IPS-NIHi7 (cell line): ENCODE data around the gene SNX2.
A peak's percentile ranks its signal among the peaks of the same experiment; 100 is the strongest.
"Not testable (repeated sequence)": the region's sequence is repeated elsewhere in the genome, so short reads cannot be mapped to it uniquely, and the experiment has no call there.

Source experiments
- DNase-seq: peaks from one replicate; pipeline ENCODE4 v3.0.0; 2012; ENCODE audit warnings: mixed read lengths; ENCODE audit errors: extremely low spot score

The SNX2 gene, protein sequence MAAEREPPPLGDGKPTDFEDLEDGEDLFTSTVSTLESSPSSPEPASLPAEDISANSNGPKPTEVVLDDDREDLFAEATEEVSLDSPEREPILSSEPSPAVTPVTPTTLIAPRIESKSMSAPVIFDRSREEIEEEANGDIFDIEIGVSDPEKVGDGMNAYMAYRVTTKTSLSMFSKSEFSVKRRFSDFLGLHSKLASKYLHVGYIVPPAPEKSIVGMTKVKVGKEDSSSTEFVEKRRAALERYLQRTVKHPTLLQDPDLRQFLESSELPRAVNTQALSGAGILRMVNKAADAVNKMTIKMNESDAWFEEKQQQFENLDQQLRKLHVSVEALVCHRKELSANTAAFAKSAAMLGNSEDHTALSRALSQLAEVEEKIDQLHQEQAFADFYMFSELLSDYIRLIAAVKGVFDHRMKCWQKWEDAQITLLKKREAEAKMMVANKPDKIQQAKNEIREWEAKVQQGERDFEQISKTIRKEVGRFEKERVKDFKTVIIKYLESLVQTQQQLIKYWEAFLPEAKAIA

DNA sequence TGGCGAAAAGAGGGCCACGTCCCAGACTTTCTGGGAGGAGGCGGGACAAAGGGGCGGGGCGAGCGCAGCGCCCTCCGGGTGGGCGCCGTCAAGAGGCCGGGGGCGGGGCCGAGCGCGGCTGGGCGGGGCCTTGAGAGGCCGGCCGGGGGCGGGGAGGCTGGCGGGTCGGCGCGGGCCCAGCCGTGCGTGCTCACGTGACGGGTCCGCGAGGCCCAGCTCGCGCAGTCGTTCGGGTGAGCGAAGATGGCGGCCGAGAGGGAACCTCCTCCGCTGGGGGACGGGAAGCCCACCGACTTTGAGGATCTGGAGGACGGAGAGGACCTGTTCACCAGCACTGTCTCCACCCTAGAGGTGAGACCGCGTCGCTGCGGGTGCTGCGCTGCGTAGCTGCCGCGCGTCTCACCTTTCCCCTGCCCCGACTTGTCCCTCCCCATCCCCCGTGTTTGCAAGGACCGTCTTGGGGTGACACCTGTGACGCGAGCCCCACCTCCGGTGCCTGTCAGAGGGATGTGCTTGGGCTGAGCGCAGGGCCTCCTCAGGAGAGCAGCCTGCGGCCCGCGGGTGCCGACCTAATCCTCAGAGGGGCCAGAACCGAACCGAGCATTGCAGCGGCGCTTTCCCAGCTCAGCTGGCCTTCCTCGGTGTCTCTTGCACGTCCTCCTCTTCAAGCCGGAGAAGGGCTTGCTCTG, at the start of gene SNX2:
Gene SNX2 (plus strand): TSS at position 220 of the 689 bp plus-strand sequence. CDS start 24 bp downstream, at position 244.
- DNase-seq = peak; percentile 95

DNA sequence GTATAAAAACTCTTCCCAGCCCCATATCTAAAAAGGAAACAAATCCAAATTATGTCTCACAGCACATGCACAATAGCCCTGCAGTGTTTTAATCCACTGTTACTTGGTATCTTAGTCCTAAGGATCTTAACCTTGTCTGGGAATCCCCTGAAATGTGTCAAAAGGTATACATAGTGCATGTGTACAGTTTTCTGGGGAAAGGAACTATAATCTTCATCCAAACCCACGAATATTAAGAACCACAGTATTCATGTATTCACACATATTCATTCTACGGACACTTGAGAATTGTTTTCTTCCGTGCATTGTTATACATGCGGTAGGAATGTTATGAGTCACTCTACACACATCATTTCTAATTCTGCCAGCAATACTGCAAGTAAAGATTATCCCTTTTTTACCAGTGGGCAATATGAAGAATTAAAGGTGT, 47.8 kb upstream of the SNX2 start:
- DNase-seq = no peak

DNA sequence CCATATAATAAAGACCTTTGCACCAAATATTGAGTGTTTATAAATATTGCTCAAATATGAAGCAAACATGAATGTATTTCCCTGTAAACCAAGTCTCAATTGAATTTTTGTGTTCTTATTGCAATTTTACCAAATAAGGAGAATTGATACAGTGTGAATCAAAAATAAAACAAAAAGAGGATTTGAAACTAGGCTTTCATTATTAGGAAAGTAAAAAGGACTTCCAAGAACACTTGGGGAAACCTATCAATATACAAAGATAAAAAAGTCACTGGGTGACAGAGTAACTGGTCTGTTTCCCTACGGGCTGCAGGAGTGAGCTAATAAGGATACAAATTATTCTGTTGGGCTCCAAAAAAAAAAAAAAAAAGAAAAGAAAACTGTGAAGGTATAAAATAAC, 44.8 kb upstream of the SNX2 start:
- no peak for DNase-seq

DNA sequence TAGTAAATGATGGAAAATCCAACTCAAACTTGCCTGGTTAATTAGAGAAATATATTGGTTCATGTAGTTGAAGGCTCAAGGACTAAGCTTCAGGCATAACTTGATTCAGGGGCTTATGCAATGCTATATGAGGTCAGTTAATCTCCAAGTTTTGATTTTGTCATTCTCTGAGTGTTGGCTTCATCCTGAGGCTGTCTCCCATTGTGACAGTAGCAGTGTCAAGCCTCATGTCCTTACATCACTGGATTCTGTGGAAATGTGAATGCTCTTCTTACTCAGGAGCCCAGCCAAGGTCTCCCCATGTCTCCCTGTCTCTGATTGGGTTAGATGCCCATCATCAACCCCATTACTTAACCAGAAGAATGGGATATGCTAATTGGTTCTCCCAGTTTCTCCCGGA, 44.4 kb upstream of the SNX2 start:
- DNase-seq = no peak

DNA sequence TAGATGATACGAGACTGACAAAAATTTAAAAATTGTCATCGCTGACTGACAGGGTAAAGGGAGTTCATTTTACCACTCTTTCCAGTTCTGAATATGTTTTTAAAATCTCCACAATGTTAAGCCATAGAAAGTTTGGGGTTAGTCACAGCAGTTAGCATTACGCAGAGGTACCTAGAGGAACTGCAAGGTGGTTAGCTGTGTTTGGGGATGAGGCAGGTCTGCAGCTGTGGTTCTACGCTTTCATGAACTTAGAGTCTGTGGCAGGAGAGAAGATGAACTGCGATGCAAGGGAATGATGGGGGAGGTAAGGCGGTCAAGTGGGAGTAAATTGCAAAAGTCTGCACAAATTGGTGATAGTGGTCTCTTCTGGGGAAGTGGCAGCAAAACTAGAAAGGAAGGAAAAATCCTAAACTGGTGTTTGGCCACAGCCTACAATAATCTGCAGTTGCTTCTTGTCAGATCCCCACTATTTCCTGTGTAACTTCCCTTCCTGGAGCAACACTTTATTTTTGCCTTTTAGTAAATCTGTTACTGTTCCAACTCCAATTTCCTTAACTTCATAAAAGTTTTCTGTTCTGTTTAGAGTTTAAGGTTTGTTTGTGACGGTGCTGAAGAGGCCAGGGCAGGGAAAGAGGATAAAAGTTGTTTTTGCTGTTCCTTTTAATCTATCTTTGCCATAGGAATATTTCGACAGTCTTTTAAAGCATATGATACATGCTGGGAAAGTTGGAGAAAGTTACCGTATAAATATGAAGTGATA, 38.6 kb upstream of the SNX2 start:
- no peak for DNase-seq

DNA sequence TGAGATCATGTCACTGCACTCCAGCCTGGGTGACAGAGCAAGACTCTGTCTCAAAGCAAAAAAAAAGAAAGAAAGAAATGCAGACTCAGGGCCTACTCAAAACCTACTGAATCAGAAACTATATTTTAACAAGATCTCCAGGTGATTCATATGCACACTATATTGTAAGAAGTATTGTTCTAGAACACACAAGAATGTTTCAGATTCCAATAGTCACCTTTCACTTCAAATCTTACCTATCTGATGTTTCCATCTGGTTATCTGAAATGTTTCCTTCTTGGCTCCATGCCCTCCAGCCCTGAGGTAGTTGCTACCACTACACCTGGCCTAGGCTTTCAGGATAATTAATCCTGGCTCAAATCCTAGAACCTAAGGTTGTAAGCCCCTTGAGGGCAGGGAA, 36.8 kb upstream of the SNX2 start:
- no peak for DNase-seq

DNA sequence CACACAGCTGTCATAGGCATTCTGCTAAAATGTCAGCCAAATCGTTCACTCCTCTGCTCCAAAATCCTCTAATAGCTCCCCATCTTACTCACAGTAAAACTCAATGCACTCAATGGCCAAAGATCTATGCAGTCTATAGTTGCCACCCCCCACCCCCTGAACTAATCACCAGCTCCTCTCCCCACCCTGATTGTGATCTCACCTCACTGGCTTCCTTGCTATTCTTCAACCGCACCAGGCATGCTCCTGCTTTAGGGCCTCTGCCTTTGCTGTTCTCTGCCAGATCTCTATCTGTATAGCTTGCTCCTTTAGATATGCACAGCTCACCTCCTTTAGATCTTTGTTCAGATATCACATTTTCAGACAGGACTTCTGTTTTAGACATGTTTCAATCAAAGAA, 33.2 kb upstream of the SNX2 start:
- DNase-seq = peak; percentile 27

DNA sequence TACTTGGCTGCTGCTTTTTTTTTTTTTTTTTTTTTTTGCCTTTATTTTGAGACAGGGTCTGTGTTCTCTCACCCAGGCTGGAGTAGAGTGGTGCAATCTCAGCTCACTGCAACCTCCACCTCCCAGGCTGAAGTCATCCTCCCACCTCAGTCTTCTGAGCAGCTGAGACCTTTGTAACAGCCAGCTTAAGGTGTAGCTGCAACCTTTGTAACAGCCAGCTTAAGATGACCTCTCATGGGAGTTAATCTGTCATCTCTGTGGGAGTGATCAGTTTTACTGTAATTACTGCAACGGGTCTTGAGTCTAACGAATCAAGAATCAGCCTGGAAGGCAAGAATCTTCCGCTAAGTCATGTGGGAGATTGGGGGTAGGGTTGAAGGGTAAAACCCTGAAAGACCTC, 31.6 kb upstream of the SNX2 start:
- DNase-seq = no peak

DNA sequence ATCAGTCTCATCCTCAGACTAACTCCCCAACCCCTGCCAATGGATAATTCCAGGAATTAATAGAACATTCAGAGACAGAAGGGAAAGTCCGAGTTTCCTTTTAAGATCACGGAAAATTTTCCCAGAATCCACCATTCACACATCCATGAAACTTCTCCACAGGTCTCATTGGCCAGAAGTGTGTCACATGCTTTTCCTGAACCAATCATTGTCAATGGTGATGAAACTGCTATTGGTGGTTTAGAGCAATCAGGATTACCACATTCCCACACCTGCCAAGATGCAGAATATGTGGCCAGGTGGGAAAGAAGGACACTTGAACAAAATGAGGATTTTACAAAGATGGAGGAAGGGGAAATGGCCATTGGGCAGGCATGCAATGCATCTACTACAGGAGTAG, 29.3 kb upstream of the SNX2 start:
- no peak for DNase-seq

DNA sequence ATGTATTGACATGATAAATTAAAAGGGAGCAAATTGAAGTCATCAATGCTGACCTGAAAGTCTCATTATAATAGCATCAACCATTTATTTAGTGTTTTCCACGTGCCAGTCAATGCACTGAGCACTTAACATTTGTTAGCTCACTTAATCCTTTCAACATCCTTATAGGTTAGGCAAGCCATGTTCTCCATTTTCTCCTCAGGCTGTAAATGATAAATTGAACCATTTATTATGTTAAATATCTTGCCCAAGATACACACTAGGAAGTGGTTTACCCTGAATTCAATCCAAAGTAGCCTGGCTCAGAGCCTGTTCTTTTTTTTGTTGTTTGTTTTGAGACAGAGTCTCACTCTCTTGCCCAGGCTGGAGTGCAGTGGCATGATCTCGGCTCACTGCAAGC, 25.0 kb upstream of the SNX2 start:
- no peak for DNase-seq

DNA sequence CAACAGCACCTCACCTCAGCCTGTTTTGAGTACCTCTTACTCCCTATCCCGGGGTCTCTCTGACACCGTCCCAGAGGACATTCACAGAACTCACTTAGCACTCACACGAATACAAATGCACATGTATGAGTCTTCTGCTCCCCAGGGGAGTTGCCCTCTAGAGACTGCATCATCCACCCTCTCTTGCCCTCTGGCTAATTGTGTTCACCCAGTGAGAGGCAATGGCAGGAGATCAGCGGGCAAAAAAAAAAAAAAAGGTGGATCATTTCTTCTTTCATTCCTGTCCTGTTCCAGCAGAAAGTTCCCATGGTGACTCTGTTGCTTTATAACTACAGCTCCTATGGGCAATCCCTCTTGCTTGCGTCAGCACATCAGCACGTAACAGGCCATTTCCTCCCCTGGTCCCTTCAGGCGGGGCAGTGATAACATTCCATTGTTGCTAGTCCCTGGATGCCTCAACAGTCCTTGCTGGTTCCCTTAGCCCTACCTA, 23.5 kb upstream of the SNX2 start:
- DNase-seq = peak; percentile 78

DNA sequence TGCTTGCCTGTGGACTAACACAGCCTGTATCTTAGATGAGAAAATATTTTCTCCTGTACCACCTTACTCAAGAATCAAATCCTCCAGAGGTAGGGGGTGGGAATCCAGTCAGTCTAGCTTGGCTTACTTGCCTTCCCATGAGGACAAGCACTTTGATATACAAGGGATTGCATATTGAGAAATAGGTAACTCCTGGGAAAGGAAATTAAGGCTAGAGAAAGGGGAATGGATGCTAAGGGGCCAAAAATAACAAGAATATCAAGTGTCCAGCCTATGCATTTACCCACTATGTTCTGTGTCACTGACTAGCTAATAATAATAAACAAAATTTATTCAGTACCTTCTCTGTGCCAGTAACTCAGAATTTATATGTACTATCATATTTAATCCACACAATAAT, 21.4 kb upstream of the SNX2 start:
- DNase-seq = no peak

DNA sequence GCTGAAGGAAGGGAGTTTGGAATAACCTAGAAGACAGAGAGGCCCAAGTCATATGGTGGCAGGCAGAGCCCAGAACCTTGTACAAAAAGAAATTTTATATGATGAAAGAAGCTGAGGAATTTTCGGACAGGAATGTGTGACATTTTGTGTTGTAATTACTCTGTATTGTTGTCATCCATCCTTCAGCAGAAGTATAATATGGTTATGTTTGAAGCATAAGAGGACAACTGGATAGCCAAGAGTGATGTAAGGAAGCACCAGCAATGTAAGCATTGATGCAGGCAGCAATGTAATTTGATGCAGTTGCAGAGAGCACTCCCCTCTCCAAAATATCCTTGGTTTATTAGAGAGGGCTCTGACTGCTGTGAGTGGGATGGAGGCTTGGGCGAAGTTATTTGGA, 19.1 kb upstream of the SNX2 start:
- DNase-seq = no peak

DNA sequence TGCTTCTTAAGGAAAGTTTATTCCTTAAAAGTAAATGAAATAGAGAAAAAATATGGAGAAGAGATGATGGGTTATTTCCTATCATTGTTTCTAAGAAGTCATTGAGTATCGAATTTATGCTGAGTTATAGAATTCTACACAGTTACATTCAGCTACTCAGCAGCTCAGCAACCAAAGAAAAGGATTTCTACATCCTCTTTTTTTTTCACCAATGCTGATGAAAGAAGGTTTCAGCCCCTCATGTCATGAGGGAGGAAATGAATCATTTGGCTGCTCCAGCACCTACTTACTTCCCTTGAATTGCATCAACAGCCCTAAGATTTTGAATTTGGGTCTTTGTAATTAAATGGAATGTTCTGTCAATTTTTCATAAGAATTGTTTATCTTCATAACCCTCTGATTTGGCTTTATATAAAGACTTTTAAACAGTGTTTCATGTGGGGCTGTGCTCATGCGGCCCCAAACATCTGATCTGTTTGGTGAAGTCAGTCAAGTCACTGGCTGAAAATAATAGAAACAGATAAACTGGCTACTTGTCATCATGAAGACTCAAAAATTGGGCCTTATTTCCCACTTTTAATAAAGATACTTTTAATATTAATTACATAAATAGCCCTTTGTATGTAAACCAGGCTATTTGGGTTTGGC, 18.5 kb upstream of the SNX2 start:
- DNase-seq = no peak

DNA sequence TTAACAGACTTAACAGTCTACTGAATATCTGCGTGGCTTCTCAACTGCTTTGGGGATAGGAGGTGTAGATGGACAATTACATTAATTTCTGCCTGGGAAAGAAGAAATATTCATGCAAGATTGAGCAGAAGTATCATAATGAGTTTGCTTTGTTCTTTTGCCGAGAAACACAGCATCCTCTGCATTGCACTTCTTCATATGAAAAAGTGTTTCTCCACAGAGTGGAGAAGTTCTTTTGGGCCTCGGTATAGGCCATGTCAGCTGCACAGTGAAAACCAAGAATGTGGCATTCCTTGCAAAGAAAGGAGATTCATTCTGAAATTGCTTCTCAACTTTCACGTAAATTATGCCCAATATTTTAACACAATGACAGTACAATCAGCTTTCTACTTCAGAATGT, 17.6 kb upstream of the SNX2 start:
- DNase-seq = no peak

DNA sequence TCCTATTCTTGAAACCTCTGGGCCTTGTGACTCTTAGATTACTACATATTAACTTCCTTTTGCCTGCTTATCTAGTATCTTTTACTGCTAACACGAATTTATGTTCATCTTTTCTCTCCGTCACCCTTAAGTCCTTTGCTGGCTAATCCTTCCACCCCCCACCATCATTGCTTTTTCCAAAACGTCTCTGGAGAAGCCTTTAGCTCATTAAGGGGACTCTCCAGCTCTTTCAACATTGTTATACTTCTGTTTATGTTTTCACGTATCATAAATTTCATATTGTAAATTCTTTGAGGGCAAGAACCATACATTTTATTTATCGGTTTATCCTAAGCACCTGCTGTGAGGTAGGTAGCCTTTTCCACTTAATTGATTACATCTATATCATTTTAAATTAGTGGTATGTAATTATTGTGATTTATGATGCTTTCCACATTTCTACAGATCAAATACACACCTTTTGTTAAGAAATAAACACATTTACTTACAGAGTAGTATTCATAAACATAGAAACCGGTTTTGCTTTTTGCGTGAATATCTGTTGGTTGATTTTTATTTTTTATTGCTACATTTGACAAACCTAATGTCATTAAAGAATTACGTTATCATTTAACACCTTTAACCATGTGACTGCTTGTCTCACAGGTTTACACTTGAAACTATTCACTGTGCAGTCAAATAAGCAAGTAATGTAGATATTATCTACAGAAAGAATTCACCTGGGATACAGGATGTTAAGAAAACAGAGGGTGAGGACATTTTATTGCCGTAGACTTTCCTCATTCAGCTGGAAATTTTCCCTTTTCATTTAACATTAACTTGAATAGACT, 15.4 kb upstream of the SNX2 start:
- no peak for DNase-seq

DNA sequence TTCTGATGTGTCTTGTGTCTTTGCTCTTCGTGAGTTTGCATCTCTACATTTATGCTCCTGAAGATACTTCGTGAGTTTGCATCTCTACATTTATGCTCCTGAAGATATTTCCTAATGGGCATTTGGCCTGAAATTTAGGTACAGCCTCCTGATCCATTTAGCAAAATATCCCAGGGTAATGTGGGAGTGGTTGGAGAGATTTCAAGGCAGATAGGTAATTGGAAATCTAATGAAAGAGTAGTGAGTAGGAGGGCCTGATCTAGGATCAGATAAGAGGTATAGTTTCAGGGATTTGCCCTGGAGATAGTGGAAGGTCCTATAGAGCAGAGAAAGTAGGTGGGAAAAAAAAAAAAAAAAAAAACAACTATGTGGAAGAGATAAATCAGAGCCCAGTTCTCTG, 14.6 kb upstream of the SNX2 start:
- no peak for DNase-seq

DNA sequence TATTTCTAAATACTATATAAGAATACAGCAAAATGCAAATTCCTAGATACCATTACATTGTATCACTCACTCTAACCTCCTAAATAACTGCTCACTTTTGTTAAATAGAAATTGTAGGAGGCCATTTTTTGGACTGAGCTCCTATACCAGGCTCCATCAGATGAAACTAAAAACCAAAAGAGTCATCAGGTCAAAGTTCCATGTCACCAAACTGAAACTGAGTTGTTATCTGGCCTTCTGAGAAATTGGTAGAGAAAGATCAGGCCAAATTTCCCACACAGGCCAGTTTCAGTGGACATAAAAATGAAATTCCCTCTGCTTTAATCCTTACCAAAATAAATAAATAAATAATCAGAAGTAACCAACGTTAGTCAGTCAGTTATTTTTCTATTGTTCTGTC, 13.8 kb upstream of the SNX2 start:
- no peak for DNase-seq

DNA sequence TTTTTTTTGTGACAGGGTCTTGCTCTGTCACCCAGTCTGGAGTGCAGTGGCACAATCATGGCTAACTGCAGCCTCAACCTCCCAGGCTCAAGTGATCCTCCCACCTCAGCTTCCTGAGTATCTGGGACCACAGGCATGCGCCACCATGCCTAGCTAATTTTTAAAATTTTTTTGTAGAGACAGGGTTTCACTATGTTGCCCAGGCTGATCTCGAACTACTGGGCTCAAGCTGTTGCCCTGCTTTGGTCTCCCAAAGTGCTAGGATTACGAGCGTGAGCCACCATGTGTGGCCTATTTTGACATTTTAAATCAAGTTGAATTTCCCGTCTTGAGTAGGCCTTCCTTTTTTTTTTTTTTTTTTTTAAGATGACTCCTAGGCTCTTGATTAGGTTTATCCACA, 13.0 kb upstream of the SNX2 start:
- not testable (repeated sequence) for DNase-seq

DNA sequence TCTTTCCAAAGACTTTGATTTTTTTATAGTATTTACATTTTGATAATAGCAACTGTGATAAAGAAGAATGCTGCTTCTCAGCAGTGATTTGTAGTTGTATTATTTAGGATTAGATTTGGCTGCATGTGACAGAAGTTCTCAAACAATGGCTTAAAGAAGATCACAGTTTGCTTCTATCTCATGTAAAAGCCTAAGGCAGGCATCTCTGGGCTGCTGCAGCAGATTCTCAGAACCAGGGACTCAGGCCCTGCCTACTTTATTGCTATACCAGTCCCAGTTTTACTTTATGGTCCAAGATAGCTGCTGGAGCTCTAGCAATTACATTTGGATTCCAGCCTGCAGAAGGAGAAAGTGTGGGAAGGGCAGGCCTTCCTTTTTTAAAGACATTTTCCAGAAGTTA, 8.8 kb upstream of the SNX2 start:
- DNase-seq = no peak

DNA sequence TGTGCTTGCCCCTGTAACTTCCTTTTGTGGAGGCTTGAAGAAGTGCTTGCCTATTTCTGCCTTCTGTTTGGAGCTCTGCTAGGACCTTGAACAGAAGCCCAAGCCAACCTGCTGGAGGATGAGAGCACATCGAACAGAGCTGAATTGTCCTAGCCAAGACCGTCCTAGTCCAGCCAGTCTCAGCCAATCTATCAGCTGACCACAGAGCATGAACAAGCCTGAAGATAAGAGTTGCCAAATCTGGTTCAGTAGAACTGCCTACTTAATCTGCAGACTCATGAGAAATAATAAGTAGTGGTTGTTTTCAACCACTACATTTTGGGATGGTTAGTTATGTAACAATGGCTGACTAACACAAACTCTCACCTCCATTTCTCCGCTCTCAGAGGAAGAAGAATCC, 4.4 kb upstream of the SNX2 start:
- DNase-seq = no peak
